Prostate gland (tissue), 2 donors: ENCODE measurements around the gene STOM. TPM values are rescaled to one million over a fixed set of nuclear protein-coding genes. Genes with fewer than 3 reads are reported as not detected.
A peak's percentile ranks its signal among the peaks of the same experiment; 100 is the strongest.

Experiments
- DNase-seq: peaks from one replicate; pipeline ENCODE4 v3.0.0-alpha.2; 2019; ENCODE audit warnings: low spot score
- H3K27ac ChIP-seq, 2 donors: fragments of 200-600 bp; sonication (generic); 2 replicates each; pipeline ENCODE4 v1.5.1; 2017 to 2019
- H3K27me3 ChIP-seq: fragments of 200-600 bp; sonication (generic); replicated peaks from 2 replicates; pipeline ENCODE4 v1.5.1; 2019; ENCODE audit not compliant: insufficient read depth
- H3K36me3 ChIP-seq, 2 donors: fragments of 200-600 bp; sonication (generic); 1 replicate in 1 of 2; 2 replicates in 1 of 2; pipeline versions ENCODE4 v1.5.1 to v1.8.1; 2017 to 2019
- H3K4me1 ChIP-seq: fragments of 200-600 bp; sonication (generic); replicated peaks from 2 replicates; pipeline ENCODE4 v1.5.1; 2019
- H3K4me3 ChIP-seq, 2 donors: fragments of 200-600 bp; sonication (generic); 2 replicates each; pipeline ENCODE4 v1.5.1; 2017 to 2019
- H3K9me3 ChIP-seq: fragments of 200-600 bp; sonication (generic); 2 replicates; pipeline ENCODE4 v1.5.1; 2017
- CTCF ChIP-seq, 4 experiments: fragments of 200-600 bp in 2 of 4; fragments of 450-650 bp in 2 of 4; sonication (generic) in 2 of 4; IDR thresholded peaks; 1 replicate in 3 of 4; 2 replicates in 1 of 4; pipeline ENCODE4 v1.5.1; 2016 to 2019; ENCODE audit warnings: antibody characterized with exemption in 4 of 4, mild to moderate bottlenecking in 2 of 4, moderate library complexity in 2 of 4
- POLR2A ChIP-seq: fragments of 450-650 bp; IDR thresholded peaks from one replicate; pipeline ENCODE4 v1.6.1; 2016; ENCODE audit warnings: antibody characterized with exemption, mild to moderate bottlenecking
- POLR2AphosphoS5 ChIP-seq: sonication (generic); formaldehyde crosslinking; IDR thresholded peaks from one replicate; pipeline ENCODE4 v1.6.1; 2017; ENCODE audit warnings: antibody characterized with exemption
- WGBS: methylation state at CpG from one replicate; pipeline ENCODE4 v1.1.5; 2018; 5-methylcytosine and 5-hydroxymethylcytosine counted together
- intact Hi-C: fragments of 100-400 bp; cut with DNase I; formaldehyde crosslinking; loops from one replicate; pipeline ENCODE4 v1.14.2; 2022
- total RNA-seq, 2 donors: library from RNA; depleted of rRNA; stranded (reverse); fragments of >200 nt; gene quantifications; one replicate each; pipeline ENCODE4 v1.1.0, GENCODE V29; 2016

Gene STOM
- total RNA-seq, 2 donors from 2014 or later = 64.3 to 85.1 TPM

GRCh38 chr9:121344184-121344583 lies 25.9 kb downstream of the STOM start:
- Histone ChIP-seq H3K27me3 (no peaks in the 10 kb centered on the region), H3K4me1 (peaks cover 4% of the 10 kb centered on the region), H3K36me3 (peaks cover 0 to 3% of the 10 kb centered on the region in 2 donors), H3K9me3 (no peaks in the 10 kb centered on the region), H3K27ac (peak overlapping the region; percentile 39 to 52), H3K4me3 (no peak overlapping the region)
- DNase-seq = no peak
- intact Hi-C loops = no loop called here
- TF ChIP-seq POLR2A = no peak
- no peak for TF ChIP-seq POLR2AphosphoS5
- WGBS = 14% methylated on average over 4 of the region's 4 CpGs

- peaks cover 4% of the 10 kb centered on the region for H3K4me1 ChIP-seq
- H3K9me3 ChIP-seq = no peaks in the 10 kb centered on the region
- no peaks in the 10 kb centered on the region for H3K36me3 ChIP-seq
- TF ChIP-seq CTCF (IDR thresholded peaks at IDR 0.05) (no peak), POLR2AphosphoS5 (no peak), POLR2A (no peak)
- H3K27me3 ChIP-seq = no peaks in the 10 kb centered on the region
- WGBS = 97% methylated on average over 6 of the region's 6 CpGs
- intact Hi-C loops = no loop called here
- DNase-seq = no peak
- H3K4me3 ChIP-seq = no peak overlapping the region
- no peak overlapping the region for H3K27ac ChIP-seq
Measured at GRCh38 chr9:121340676-121341392, 29.2 kb downstream of the STOM start.

- Histone ChIP-seq H3K36me3 (no peaks in the 10 kb centered on the region), H3K4me1 (peaks cover 4% of the 10 kb centered on the region), H3K27ac (no peak overlapping the region), H3K4me3 (no peak overlapping the region), H3K27me3 (no peaks in the 10 kb centered on the region), H3K9me3 (no peaks in the 10 kb centered on the region)
- TF ChIP-seq POLR2A (no peak), POLR2AphosphoS5 (no peak)
- WGBS = 73% methylated on average over 2 of the region's 2 CpGs
- DNase-seq = no peak
- intact Hi-C loops = no loop called here
Measured at GRCh38 chr9:121339437-121339836, 30.6 kb downstream of the STOM start.

GRCh38 chr9:121336665-121337064 lies 33.4 kb downstream of the STOM start:
- H3K27me3 ChIP-seq = no peaks in the 10 kb centered on the region
- 68% methylated on average over 4 of the region's 4 CpGs for WGBS
- no peaks in the 10 kb centered on the region for H3K9me3 ChIP-seq
- H3K27ac ChIP-seq = no peak overlapping the region
- intact Hi-C loops = no loop called here
- no peak for DNase-seq
- H3K4me1 ChIP-seq = no peaks in the 10 kb centered on the region
- H3K4me3 ChIP-seq = no peak overlapping the region
- H3K36me3 ChIP-seq = no peaks in the 10 kb centered on the region
- no peak for TF ChIP-seq CTCF (IDR thresholded peaks at IDR 0.05)
- TF ChIP-seq POLR2A = no peak
- TF ChIP-seq POLR2AphosphoS5 = no peak

GRCh38 chr9:121333950-121334773 lies 35.9 kb downstream of the STOM start:
- Histone ChIP-seq H3K27me3 (no peaks in the 10 kb centered on the region), H3K27ac (peak overlapping the region; percentile 46 to 69), H3K9me3 (no peaks in the 10 kb centered on the region), H3K36me3 (peaks cover 4 to 17% of the 10 kb centered on the region in 2 donors), H3K4me1 (no peaks in the 10 kb centered on the region), H3K4me3 (no peak overlapping the region)
- no peak for DNase-seq
- WGBS = 64% methylated on average over 8 of the region's 8 CpGs
- no peak for TF ChIP-seq CTCF (IDR thresholded peaks at IDR 0.05)
- TF ChIP-seq POLR2A = no peak
- no peak for TF ChIP-seq POLR2AphosphoS5
- intact Hi-C loops = no loop called here
